Sigmoid colon (tissue), 7 donors: Measurements from ENCODE around the gene CARD9. TPM values are rescaled to one million over a fixed set of nuclear protein-coding genes. Genes with fewer than 3 reads are reported as not detected.
A peak's percentile ranks its signal among the peaks of the same experiment; 100 is the strongest.

Experiments used
- DNase-seq: peaks from one replicate; pipeline ENCODE4 v3.0.0-alpha.2; 2019
- H3K27ac ChIP-seq, 4 donors: fragments of 200-600 bp; sonication (generic); one replicate each; pipeline ENCODE4 v1.5.1; 2016 to 2019; ENCODE audit warnings: mild to moderate bottlenecking in 1 of 4
- H3K27me3 ChIP-seq, 3 donors: fragments of 200-600 bp; sonication (generic); one replicate each; pipeline ENCODE4 v1.5.1; 2019; ENCODE audit warnings: mild to moderate bottlenecking in 1 of 3
- H3K36me3 ChIP-seq, 4 donors: fragments of 200-600 bp; sonication (generic); one replicate each; pipeline ENCODE4 v1.5.1; 2016 to 2019
- H3K4me1 ChIP-seq, 4 donors: fragments of 200-600 bp; sonication (generic); one replicate each; pipeline ENCODE4 v1.5.1; 2017 to 2019
- H3K4me3 ChIP-seq, 4 donors: fragments of 200-600 bp; sonication (generic); one replicate each; pipeline ENCODE4 v1.5.1; 2017 to 2019; ENCODE audit warnings: mild to moderate bottlenecking in 2 of 4, moderate library complexity in 1 of 4
- H3K9me3 ChIP-seq, 4 donors: fragments of 200-600 bp in 3 of 4; sonication (generic) in 3 of 4; one replicate each; pipeline versions ENCODE4 v1.5.1 to v1.6.1; 2013 to 2019
- EP300 ChIP-seq, 4 donors: sonication (generic); formaldehyde crosslinking; IDR thresholded peaks; one replicate each; pipeline ENCODE4 v1.6.1; 2017; ENCODE audit warnings: antibody characterized with exemption in 4 of 4
- POLR2A ChIP-seq, 2 donors: fragments of 450-650 bp; IDR thresholded peaks; one replicate each; pipeline ENCODE4 v1.6.1; 2016; ENCODE audit warnings: antibody characterized with exemption in 2 of 2, mild to moderate bottlenecking in 2 of 2, moderate library complexity in 2 of 2
- POLR2AphosphoS5 ChIP-seq, 4 donors: sonication (generic); formaldehyde crosslinking; IDR thresholded peaks; one replicate each; pipeline ENCODE4 v1.6.1; 2017; ENCODE audit warnings: antibody characterized with exemption in 4 of 4
- WGBS, 2 donors: extraction: QIAGEN DNeasy Blood & Tissue Kit; methylation state at CpG; one replicate each; pipeline ENCODE4 v1.1.7; 2013; 5-methylcytosine and 5-hydroxymethylcytosine counted together
- intact Hi-C: fragments of 100-400 bp; cut with DNase I; formaldehyde crosslinking; loops from one replicate; pipeline ENCODE4 v1.15.1; 2023
- polyA plus RNA-seq, 3 donors: library from polyadenylated mRNA; stranded (reverse); fragments of 200-250 nt; gene quantifications; one replicate each; pipeline ENCODE4 v1.2.3, GENCODE V29; 2013
- total RNA-seq, 4 donors: library from RNA; depleted of rRNA; stranded (reverse); fragments of >200 nt; gene quantifications; one replicate each; pipeline ENCODE4 v1.1.0, GENCODE V29; 2016
- TF ChIP-seq, protein P1 (sequence below), 4 experiments: fragments of 450-650 bp in 3 of 4; fragments of 200-600 bp in 1 of 4; IDR thresholded peaks; one replicate each; pipeline ENCODE4 v1.5.1; 2016 to 2019; ENCODE audit warnings: antibody characterized with exemption in 4 of 4, mild to moderate bottlenecking in 3 of 4, moderate library complexity in 2 of 4
- donor health status: healthy with polysubstance abuse.
- donor health status: Bipolar disorder and iron deficiency.
- donor health status: healthy.

CARD9 gene
- total and polyA plus RNA-seq, 7 donors, result 1.5 to 6.9 (median 2.3) TPM

DNA sequence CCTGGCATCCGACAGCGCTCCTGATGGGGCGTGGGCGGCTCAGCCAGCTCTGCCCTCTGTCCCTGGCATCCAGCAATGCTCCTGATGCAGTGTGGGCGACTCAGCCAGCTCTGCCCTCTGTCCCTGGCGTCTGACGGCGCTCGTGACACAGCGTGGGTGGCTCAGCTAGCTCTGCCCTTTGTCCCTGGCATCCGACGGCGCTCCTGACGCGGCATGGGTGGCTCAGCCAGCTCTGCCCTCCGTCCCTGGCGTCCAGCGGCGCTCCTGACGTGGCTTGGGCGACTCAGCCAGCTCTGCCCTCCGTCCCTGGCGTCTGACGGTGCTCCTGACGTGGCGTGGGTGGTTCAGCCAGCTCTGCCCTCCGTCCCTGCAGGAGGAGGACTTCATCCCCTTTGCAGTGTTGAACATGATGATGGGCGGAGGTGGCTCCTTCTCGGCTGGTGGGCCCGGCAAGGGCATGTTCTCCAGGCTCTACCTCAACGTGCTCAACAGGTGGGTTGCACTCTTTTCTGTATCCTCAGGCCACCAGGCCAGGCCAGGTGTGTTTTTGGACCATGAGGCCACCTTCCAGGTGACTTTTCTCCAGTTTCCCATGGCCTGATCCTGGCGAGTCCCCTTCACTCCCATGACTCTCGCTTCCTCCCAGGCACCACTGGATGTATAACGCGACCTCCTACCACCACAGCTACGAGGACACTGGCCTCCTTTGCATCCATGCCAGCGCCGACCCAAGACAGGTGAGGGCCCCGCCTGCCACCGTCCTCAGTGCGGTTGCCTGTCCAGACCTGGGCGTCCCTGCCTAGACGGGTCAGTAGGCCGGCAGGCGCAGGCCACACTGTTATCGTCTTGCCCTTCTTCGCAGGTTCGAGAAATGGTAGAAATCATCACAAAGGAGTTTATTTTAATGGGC lies 45.0 kb upstream of the CARD9 start:
- intact Hi-C loops, result no loop called here
- no peaks in the 10 kb centered on the region for H3K4me1 ChIP-seq
- no peak overlapping the region for H3K27ac ChIP-seq
- peaks cover 43 to 100% (median 93%) of the 10 kb centered on the region in 4 donors for H3K36me3 ChIP-seq
- no peak for TF ChIP-seq POLR2AphosphoS5 (IDR thresholded peaks at IDR 0.05)
- TF ChIP-seq, protein P1, sequence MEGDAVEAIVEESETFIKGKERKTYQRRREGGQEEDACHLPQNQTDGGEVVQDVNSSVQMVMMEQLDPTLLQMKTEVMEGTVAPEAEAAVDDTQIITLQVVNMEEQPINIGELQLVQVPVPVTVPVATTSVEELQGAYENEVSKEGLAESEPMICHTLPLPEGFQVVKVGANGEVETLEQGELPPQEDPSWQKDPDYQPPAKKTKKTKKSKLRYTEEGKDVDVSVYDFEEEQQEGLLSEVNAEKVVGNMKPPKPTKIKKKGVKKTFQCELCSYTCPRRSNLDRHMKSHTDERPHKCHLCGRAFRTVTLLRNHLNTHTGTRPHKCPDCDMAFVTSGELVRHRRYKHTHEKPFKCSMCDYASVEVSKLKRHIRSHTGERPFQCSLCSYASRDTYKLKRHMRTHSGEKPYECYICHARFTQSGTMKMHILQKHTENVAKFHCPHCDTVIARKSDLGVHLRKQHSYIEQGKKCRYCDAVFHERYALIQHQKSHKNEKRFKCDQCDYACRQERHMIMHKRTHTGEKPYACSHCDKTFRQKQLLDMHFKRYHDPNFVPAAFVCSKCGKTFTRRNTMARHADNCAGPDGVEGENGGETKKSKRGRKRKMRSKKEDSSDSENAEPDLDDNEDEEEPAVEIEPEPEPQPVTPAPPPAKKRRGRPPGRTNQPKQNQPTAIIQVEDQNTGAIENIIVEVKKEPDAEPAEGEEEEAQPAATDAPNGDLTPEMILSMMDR (IDR thresholded peaks at IDR 0.05), result no peak
- TF ChIP-seq POLR2A (IDR thresholded peaks at IDR 0.05), result no peak
- no peak for TF ChIP-seq EP300 (IDR thresholded peaks at IDR 0.05)
- no peaks in the 10 kb centered on the region for H3K9me3 ChIP-seq
- no peak for DNase-seq
- 94 to 96% methylated on average over 48 of the region's 48 CpGs for WGBS, 2 donors
- no peak overlapping the region for H3K4me3 ChIP-seq
- H3K27me3 ChIP-seq, result no peaks in the 10 kb centered on the region

DNA sequence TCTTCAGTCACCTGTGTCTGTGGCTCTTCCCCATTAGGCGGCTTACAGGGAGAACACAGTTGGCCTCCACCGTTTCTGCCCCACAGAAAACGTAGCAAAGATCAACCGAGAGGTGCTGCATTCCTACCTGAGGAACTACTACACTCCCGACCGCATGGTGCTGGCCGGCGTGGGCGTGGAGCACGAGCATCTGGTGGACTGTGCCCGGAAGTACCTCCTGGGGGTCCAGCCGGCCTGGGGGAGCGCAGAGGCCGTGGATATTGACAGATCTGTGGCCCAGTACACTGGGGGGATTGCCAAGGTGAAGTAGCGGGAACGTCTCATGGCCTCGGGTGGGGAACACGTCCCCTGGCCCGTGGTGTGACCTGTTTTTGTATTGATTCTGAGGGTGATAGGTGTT lies 43.4 kb upstream of the CARD9 start:
- H3K9me3 ChIP-seq, result no peaks in the 10 kb centered on the region
- H3K36me3 ChIP-seq, result peaks cover 45 to 96% (median 85%) of the 10 kb centered on the region in 4 donors
- no peak for DNase-seq
- no peak overlapping the region for H3K4me3 ChIP-seq
- no peak overlapping the region for H3K27ac ChIP-seq
- H3K27me3 ChIP-seq, result no peaks in the 10 kb centered on the region
- TF ChIP-seq POLR2A (IDR thresholded peaks at IDR 0.05), result no peak
- TF ChIP-seq POLR2AphosphoS5 (IDR thresholded peaks at IDR 0.05), result no peak
- no peak for TF ChIP-seq EP300 (IDR thresholded peaks at IDR 0.05)
- TF ChIP-seq, protein P1 (IDR thresholded peaks at IDR 0.05), result no peak
- 92 to 93% methylated on average over 19 of the region's 19 CpGs for WGBS, 2 donors
- intact Hi-C loops, result no loop called here
- H3K4me1 ChIP-seq, result peaks cover 0 to 2% (median under 1%) of the 10 kb centered on the region in 4 donors

DNA sequence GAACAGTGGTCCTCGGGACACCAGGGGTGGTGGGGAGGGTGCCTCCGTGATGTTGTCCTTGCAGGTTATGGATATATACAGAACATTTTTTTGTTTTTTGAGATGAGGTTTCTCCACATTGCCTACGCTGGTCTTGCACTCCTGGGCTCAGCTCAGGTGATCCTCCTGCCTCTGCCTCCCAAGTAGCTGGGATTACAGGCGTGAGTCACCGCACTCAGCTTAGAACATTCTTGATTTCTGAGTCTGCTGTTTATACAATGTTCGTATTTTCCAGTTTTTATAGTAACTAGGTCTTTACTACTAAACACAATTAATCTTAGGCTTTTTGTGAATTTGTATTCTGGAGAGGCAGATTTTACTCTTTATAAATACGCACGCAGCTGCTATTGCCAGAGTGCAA lies 43.0 kb upstream of the CARD9 start:
- 96 to 97% methylated on average over 8 of the region's 8 CpGs for WGBS, 2 donors
- DNase-seq, result no peak
- Histone ChIP-seq H3K27ac (no peak overlapping the region), H3K4me3 (no peak overlapping the region), H3K4me1 (peaks cover 0 to 7% (median 5%) of the 10 kb centered on the region in 4 donors), H3K9me3 (no peaks in the 10 kb centered on the region), H3K36me3 (peaks cover 41 to 91% (median 80%) of the 10 kb centered on the region in 4 donors), H3K27me3 (no peaks in the 10 kb centered on the region)
- intact Hi-C loops, result no loop called here
- TF ChIP-seq POLR2AphosphoS5 (IDR thresholded peaks at IDR 0.05) (no peak), EP300 (IDR thresholded peaks at IDR 0.05) (no peak), POLR2A (IDR thresholded peaks at IDR 0.05) (no peak)
- TF ChIP-seq, protein P1 (IDR thresholded peaks at IDR 0.05), result no peak

DNA sequence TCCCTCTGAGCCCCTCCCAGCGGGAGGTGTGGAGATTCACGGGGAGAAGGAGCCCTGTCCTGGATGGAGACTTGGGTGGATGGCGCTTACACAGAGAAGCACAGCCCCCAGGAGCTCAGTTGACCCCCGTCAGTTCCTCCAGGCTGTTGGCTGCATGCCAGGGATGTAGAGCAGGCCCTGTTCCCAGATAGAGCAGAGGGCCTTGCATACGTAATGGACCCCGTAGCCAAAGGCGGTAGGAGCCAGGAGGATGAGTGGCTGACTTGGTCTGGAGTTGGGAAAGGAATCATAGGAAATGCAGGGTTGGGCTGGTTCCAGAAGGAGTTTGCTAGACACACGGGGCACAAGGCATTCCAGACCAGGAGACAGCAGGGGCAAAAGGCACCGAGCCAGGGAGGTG lies 39.5 kb upstream of the CARD9 start:
- no peaks in the 10 kb centered on the region for H3K9me3 ChIP-seq
- intact Hi-C loops, result loop anchor here (5.0 kb wide), 1 partner anchor 69 kb away; the partner anchor contains the start of gene SEC16A

DNA sequence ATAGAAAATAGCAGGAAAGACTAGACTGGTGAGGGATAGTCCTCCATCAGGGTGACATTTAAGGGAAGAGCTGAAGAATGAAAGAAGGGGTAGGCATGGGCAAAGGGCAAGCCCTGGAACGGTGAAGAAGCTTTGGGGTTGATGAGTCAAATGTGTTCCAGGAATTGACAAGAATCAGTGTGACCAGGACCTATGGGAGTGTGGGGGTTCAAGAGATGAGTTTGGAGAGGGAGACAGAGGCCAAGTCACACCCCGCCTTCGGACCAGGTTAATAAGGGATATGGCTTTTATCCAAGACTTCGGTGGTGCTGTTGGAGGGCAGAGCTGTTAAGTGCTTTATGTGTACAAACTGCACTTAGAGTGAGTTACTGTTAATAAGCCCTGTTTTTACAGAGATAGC lies 37.9 kb upstream of the CARD9 start:
- H3K4me1 ChIP-seq, result peaks cover 0 to 28% (median 23%) of the 10 kb centered on the region in 4 donors
- WGBS, 2 donors, result 14 to 52% methylated on average over 4 of the region's 4 CpGs
- no peaks in the 10 kb centered on the region for H3K27me3 ChIP-seq
- intact Hi-C loops, result loop anchor here (5.0 kb wide), 1 partner anchor 71 kb away; the partner anchor contains the start of gene SEC16A
- H3K36me3 ChIP-seq, result peaks cover 15 to 56% (median 42%) of the 10 kb centered on the region in 4 donors
- no peaks in the 10 kb centered on the region for H3K9me3 ChIP-seq
- H3K27ac ChIP-seq, result peak overlapping the region in 1 of 4 donors; percentile 85
- H3K4me3 ChIP-seq, result peak overlapping the region; percentile 80 to 98 (median 95)
- DNase-seq, result no peak
- TF ChIP-seq, protein P1 (IDR thresholded peaks at IDR 0.05), result no peak
- TF ChIP-seq POLR2A (IDR thresholded peaks at IDR 0.05) (no peak), POLR2AphosphoS5 (IDR thresholded peaks at IDR 0.05) (no peak), EP300 (IDR thresholded peaks at IDR 0.05) (no peak)

More for the DNA sequence above, 39.5 kb upstream of the CARD9 start:
- no peak overlapping the region for H3K27ac ChIP-seq
- H3K27me3 ChIP-seq, result no peaks in the 10 kb centered on the region
- peaks cover 27 to 56% (median 47%) of the 10 kb centered on the region in 4 donors for H3K36me3 ChIP-seq
- TF ChIP-seq POLR2AphosphoS5 (IDR thresholded peaks at IDR 0.05) (no peak), EP300 (IDR thresholded peaks at IDR 0.05) (no peak)
- H3K4me1 ChIP-seq, result peaks cover 0 to 28% (median 23%) of the 10 kb centered on the region in 4 donors
- no peak overlapping the region for H3K4me3 ChIP-seq
- no peak for DNase-seq
- WGBS, 2 donors, result 82 to 83% methylated on average over 9 of the region's 9 CpGs
